GM21390 (cell line): Measurements from ENCODE around the gene CD34.

Experiments
- ATAC-seq: cut with Tn5 transposase; IDR thresholded peaks from one replicate; pipeline ENCODE4 v1.9.1; 2021; ENCODE audit not compliant: unreplicated experiment

Gene CD34

GRCh38 chr1:207836591-207837347 lies 74.2 kb downstream of the CD34 start:
- no peak for ATAC-seq

GRCh38 chr1:207835958-207836357 lies 75.0 kb downstream of the CD34 start:
- ATAC-seq, result no peak

- ATAC-seq, result no peak
Measured at GRCh38 chr1:207833956-207834660, 76.8 kb downstream of the CD34 start.

DNA sequence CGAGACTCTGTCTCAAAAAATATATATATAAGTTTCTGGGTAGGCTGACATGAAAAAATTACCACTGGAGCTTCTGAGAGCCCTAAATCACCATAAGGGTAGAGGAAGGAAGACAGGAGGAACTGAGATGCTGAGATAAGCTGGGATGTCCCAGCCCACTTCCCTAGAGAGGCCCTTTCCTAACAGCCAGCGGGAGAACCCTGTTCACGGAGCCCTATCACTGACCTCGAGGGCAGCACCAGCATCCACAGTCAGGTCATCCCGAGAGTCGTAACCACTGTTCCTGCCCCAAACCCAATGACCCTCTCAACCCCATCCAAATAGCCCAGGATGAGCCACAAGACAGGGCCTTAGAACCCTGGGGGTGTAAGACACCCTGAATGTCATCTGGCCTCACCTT lies 77.5 kb downstream of the CD34 start:
- ATAC-seq, result no peak

GRCh38 chr1:207832796-207833195 lies 78.1 kb downstream of the CD34 start:
- no peak for ATAC-seq

DNA sequence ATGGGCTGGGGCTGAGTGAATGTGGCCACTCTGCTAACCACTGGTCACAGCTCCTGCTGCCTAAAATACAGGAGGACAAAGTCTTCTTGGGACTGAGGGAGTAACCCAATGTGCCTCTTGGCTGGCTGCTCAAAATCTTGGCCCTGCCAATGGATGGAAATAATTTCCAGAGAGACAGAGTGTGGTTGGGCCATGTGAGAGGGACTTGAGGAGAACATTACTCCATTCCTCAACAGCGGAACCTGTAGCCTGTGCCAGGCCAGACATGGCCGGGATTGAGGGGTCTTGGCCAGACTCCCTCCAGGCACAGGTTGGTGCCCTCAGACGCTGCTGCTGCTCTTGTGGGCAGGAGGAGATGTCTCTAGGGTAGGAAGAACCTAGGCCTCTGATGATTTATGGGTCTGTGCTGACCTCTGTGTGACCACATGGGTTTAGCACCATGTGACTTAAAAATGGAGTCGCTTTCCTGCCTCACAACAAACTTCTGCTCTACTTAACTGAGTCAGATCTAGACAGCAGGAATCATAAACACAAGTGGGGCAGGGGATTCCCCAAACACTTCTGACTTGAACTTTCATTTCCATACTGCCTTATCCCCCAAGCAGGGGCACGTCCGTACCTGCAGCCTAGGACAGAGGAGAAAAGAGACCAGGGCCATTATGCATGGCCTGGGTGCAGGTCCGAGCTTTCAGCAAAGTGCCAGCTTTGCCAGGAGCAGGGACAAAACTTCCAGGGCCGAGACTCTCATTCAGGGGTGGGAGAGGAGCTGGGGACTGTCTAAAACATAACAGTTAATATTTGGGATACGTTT lies 79.2 kb downstream of the CD34 start:
- peak; percentile 83 for ATAC-seq
